ENCODE data around the gene ETNK1. TPM values are rescaled to one million over a fixed set of nuclear protein-coding genes. Genes with fewer than 3 reads are reported as not detected.

Gene ETNK1
- polyA plus RNA-seq, 2 of the 4 experiments (the other 2 are of a cell fraction) = 20.9 to 52.7 TPM

- H3K4me2 ChIP-seq = no peak overlapping the region
- no peak overlapping the region for H3K27ac ChIP-seq
- DNase-seq (ENCODE audit: low read depth in 1 of 2, low spot score in 1 of 2) (no peak), ATAC-seq (no peak), FAIRE-seq (no peak)
- H3K4me3 ChIP-seq = no peak overlapping the region
- peaks cover 17% of the 10 kb centered on the region for H3K4me1 ChIP-seq
- 73% methylated on average over 2 of the region's 2 CpGs for WGBS (ENCODE audit: missing lambda C conversion rate)
- ChIA-PET POLR2A (no interaction called here), CTCF (no interaction called here)
- no peaks in the 10 kb centered on the region for H3K9me3 ChIP-seq
- TF ChIP-seq, protein P1, sequence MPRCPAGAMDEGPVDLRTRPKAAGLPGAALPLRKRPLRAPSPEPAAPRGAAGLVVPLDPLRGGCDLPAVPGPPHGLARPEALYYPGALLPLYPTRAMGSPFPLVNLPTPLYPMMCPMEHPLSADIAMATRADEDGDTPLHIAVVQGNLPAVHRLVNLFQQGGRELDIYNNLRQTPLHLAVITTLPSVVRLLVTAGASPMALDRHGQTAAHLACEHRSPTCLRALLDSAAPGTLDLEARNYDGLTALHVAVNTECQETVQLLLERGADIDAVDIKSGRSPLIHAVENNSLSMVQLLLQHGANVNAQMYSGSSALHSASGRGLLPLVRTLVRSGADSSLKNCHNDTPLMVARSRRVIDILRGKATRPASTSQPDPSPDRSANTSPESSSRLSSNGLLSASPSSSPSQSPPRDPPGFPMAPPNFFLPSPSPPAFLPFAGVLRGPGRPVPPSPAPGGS (IDR thresholded peaks at IDR 0.05) = no peak
- TF ChIP-seq CTCF (IDR thresholded peaks at IDR 0.05) = no peak
- TF ChIP-seq ESRRA (IDR thresholded peaks at IDR 0.05; ENCODE audit: borderline replicate concordance, low read length) = no peak
- TF ChIP-seq GATA3 (IDR thresholded peaks at IDR 0.05; ENCODE audit: borderline replicate concordance) = no peak
- TF ChIP-seq, protein P2, sequence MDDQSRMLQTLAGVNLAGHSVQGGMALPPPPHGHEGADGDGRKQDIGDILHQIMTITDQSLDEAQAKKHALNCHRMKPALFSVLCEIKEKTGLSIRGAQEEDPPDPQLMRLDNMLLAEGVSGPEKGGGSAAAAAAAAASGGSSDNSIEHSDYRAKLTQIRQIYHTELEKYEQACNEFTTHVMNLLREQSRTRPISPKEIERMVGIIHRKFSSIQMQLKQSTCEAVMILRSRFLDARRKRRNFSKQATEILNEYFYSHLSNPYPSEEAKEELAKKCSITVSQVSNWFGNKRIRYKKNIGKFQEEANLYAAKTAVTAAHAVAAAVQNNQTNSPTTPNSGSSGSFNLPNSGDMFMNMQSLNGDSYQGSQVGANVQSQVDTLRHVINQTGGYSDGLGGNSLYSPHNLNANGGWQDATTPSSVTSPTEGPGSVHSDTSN (IDR thresholded peaks at IDR 0.05) = no peak
- no peak for TF ChIP-seq MAX (IDR thresholded peaks at IDR 0.05)
- TF ChIP-seq MAFK (IDR thresholded peaks at IDR 0.05; ENCODE audit: partially characterized antibody) = no peak
- no peak for TF ChIP-seq FOSB (CRISPR knock-in tag; IDR thresholded peaks at IDR 0.05)
- TF ChIP-seq, protein P3, sequence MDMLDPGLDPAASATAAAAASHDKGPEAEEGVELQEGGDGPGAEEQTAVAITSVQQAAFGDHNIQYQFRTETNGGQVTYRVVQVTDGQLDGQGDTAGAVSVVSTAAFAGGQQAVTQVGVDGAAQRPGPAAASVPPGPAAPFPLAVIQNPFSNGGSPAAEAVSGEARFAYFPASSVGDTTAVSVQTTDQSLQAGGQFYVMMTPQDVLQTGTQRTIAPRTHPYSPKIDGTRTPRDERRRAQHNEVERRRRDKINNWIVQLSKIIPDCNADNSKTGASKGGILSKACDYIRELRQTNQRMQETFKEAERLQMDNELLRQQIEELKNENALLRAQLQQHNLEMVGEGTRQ (IDR thresholded peaks at IDR 0.05) = no peak
- TF ChIP-seq CEBPB (IDR thresholded peaks at IDR 0.05) = no peak
- no peak for TF ChIP-seq MYC (IDR thresholded peaks at IDR 0.05; ENCODE audit: borderline replicate concordance, low read length)
- no peak for TF ChIP-seq ZFP36 (IDR thresholded peaks at IDR 0.05; ENCODE audit: borderline replicate concordance, partially characterized antibody)
Measured at GRCh38 chr12:22653075-22653474, 28.1 kb downstream of the ETNK1 start.

DNA sequence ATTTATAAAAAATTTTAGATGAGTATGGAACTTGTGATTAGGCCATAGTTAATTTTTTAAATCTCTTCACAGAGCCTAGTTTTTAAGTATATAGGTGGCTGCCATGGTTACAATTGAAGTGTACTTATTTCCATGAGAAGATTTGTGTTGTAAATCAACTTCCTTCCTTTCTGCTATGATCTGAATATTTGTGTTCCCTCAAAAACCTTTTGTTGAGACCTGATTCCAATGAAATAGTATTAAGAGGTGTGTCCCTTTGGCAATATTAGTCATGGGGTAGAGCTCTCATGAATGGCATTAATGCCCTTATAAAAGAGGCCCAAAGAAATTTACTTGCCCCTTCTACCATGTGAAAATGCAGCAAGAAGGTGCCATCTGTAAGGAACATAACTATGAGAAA, 28.8 kb downstream of the ETNK1 start:
- Histone ChIP-seq H3K4me2 (no peak overlapping the region), H3K9me3 (no peaks in the 10 kb centered on the region), H3K27ac (no peak overlapping the region), H3K4me1 (peaks cover 24% of the 10 kb centered on the region), H3K4me3 (no peak overlapping the region)
- FAIRE-seq = no peak
- DNase-seq (ENCODE audit: low read depth in 1 of 2, low spot score in 1 of 2) = no peak
- ChIA-PET CTCF (no interaction called here), POLR2A (no interaction called here)
- no peak for TF ChIP-seq RNF2 (IDR thresholded peaks at IDR 0.05; ENCODE audit: borderline replicate concordance, low read depth)
- TF ChIP-seq GATA3 (IDR thresholded peaks at IDR 0.05; ENCODE audit: borderline replicate concordance) = no peak
- no peak for TF ChIP-seq NFE2L2 (conservative IDR thresholded peaks at IDR 0.05; ENCODE audit: low read length)
- TF ChIP-seq JUNB (IDR thresholded peaks at IDR 0.05) = no peak
- no peak for TF ChIP-seq ZFP36 (IDR thresholded peaks at IDR 0.05; ENCODE audit: borderline replicate concordance, partially characterized antibody)
- no peak for TF ChIP-seq TFCP2L1 (CRISPR knock-in tag; IDR thresholded peaks at IDR 0.05)
- ATAC-seq = no peak

DNA sequence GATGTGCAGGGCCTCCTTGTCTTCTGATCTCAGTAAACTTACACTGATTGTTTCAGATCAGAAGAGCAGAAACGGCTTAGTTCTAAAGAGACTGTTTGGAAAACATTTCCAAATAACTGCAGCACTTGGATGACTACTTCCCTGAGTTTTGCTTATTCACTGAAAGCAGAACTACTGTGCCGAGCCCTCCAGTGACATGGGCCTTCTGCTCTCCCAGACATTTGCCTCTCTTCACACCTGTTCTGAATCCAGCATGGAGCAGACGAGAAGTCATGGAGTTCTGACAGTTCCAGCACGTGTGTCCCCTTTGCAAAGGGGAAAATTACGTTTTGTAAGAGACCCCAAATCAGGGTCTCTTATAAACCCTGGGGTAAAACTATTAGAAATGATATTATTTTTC, 31.4 kb downstream of the ETNK1 start:
- H3K9me3 ChIP-seq = no peaks in the 10 kb centered on the region
- ChIA-PET CTCF (interaction anchor here (1.1 kb wide), 1 partner anchor 14 kb away, joined by 3 read pairs; no protein-coding TSS in a partner anchor), POLR2A (no interaction called here)
- FAIRE-seq (no peak), DNase-seq (ENCODE audit: low read depth in 1 of 2, low spot score in 1 of 2) (no peak), ATAC-seq (no peak)
- TF ChIP-seq EP300 (IDR thresholded peaks at IDR 0.05) (no peak), HDAC2 (IDR thresholded peaks at IDR 0.05) (no peak), PHF8 (IDR thresholded peaks at IDR 0.05; ENCODE audit: borderline replicate concordance, low read depth) (no peak), TFCP2L1 (CRISPR knock-in tag; IDR thresholded peaks at IDR 0.05) (no peak), TP53 (CRISPR knock-in tag; IDR thresholded peaks at IDR 0.05) (no peak), EHMT2 (IDR thresholded peaks at IDR 0.05; ENCODE audit: low read depth) (no peak), FOSL2 (IDR thresholded peaks at IDR 0.05) (no peak), FOSL2 (CRISPR knock-in tag; IDR thresholded peaks at IDR 0.05) (no peak)
- H3K4me1 ChIP-seq = peaks cover 25% of the 10 kb centered on the region
- H3K4me2 ChIP-seq = no peak overlapping the region
- H3K27ac ChIP-seq = no peak overlapping the region
- 76% methylated on average over 5 of the region's 5 CpGs for WGBS (ENCODE audit: missing lambda C conversion rate)
- no peak overlapping the region for H3K4me3 ChIP-seq
